Ovary (tissue), 3 donors: ENCODE measurements around the gene SOCS4.

ENCODE experiments used
- CTCF ChIP-seq, 3 donors: fragments of 450-650 bp in 2 of 3; fragments of 200-600 bp in 1 of 3; IDR thresholded peaks; one replicate each; pipeline versions ENCODE4 v1.5.1 to v1.8.0; 2016 to 2022; ENCODE audit warnings: antibody characterized with exemption in 3 of 3, mild to moderate bottlenecking in 1 of 3
- EP300 ChIP-seq: sonication (generic); formaldehyde crosslinking; IDR thresholded peaks from one replicate; pipeline ENCODE4 v1.6.1; 2017; ENCODE audit warnings: antibody characterized with exemption
- POLR2A ChIP-seq: fragments of 450-650 bp; IDR thresholded peaks from one replicate; pipeline ENCODE4 v1.6.1; 2017; ENCODE audit warnings: antibody characterized with exemption, mild to moderate bottlenecking, moderate library complexity
- donor health status: DM: no; HTN: no; CAD: no.

- no peak for TF ChIP-seq CTCF (IDR thresholded peaks at IDR 0.05)
- TF ChIP-seq EP300, result no peak
- no peak for TF ChIP-seq POLR2A
Observed at GRCh38 chr14:55070981-55071411, 44.0 kb downstream of the SOCS4 start.
